ENCODE results near the gene DCDC2C.

GRCh38 chr2:3659447-3660432 lies 43.6 kb upstream of the DCDC2C start:
- TF ChIP-seq EZH2 (IDR thresholded peaks at IDR 0.05; ENCODE audit: borderline replicate concordance) (no peak), CTCF (IDR thresholded peaks at IDR 0.05; ENCODE audit: poor library complexity) (no peak), EZH2phosphoT487 (IDR thresholded peaks at IDR 0.05; ENCODE audit: low read depth, severe bottlenecking, unreplicated experiment) (no peak)
